ENCODE data around the gene CLCN6. TPM values are rescaled to one million over a fixed set of nuclear protein-coding genes. Genes with fewer than 3 reads are reported as not detected.

CLCN6 gene
- total RNA-seq, 1 donor from 2014 or later = 15.1 TPM

- intact Hi-C loops (cut with micrococcal nuclease) = no loop called here
Measured at GRCh38 chr1:11823366-11824137, 17.6 kb downstream of the CLCN6 start.

GRCh38 chr1:11825131-11825530, 19.1 kb downstream of the CLCN6 start:
- intact Hi-C loops (cut with micrococcal nuclease) = no loop called here

GRCh38 chr1:11826946-11827345, 21.0 kb downstream of the CLCN6 start:
- intact Hi-C loops (cut with micrococcal nuclease) = no loop called here

GRCh38 chr1:11828511-11828910, 22.5 kb downstream of the CLCN6 start:
- intact Hi-C loops (cut with micrococcal nuclease) = no loop called here

- intact Hi-C loops (cut with micrococcal nuclease) = no loop called here
Measured at GRCh38 chr1:11831945-11832725, 26.1 kb downstream of the CLCN6 start.

GRCh38 chr1:11833497-11833896, 27.5 kb downstream of the CLCN6 start:
- intact Hi-C loops (cut with micrococcal nuclease) = no loop called here

- intact Hi-C loops (cut with micrococcal nuclease) = no loop called here
Measured at GRCh38 chr1:11833900-11834299, 27.9 kb downstream of the CLCN6 start.

GRCh38 chr1:11835441-11836225, 29.6 kb downstream of the CLCN6 start:
- intact Hi-C loops (cut with micrococcal nuclease) = no loop called here

GRCh38 chr1:11836955-11837766, 31.2 kb downstream of the CLCN6 start:
- intact Hi-C loops (cut with micrococcal nuclease) = no loop called here

GRCh38 chr1:11837767-11838348, 31.9 kb downstream of the CLCN6 start:
- intact Hi-C loops (cut with micrococcal nuclease) = loop anchor here (1.0 to 2.0 kb wide), 3 partner anchors 56 to 193 kb away; no protein-coding TSS in a partner anchor

- intact Hi-C loops (cut with micrococcal nuclease) = loop anchor here (1.0 to 2.0 kb wide), 3 partner anchors 56 to 192 kb away; no protein-coding TSS in a partner anchor
Measured at GRCh38 chr1:11838349-11839272, 32.6 kb downstream of the CLCN6 start.

GRCh38 chr1:11839727-11840705, 34.0 kb downstream of the CLCN6 start:
- intact Hi-C loops (cut with micrococcal nuclease) = loop anchor here (2.0 kb wide), 2 partner anchors 67 to 191 kb away; no protein-coding TSS in a partner anchor

- intact Hi-C loops (cut with micrococcal nuclease) = no loop called here
Measured at GRCh38 chr1:11841245-11842153, 35.5 kb downstream of the CLCN6 start.

GRCh38 chr1:11842154-11843041, 36.4 kb downstream of the CLCN6 start:
- intact Hi-C loops (cut with micrococcal nuclease) = no loop called here

GRCh38 chr1:11845641-11846335, 39.8 kb downstream of the CLCN6 start:
- intact Hi-C loops (cut with micrococcal nuclease) = no loop called here

All from T-helper 2 cell treated with Interferon-gamma antibody and Interleukin-4, amounts not matched to agents 100 ng/mL and 5 ng/mL, for 36 hours (primary cell).